IMR-90 (cell line): ENCODE data around the gene CACNB3.

Source experiments
- CEBPB ChIP-seq: IDR thresholded peaks from 2 replicates; pipeline ENCODE4 v1.6.1; 2012; ENCODE audit warnings: low read depth, low read length, improper control_type of control experiment
- FOS ChIP-seq: fragments of 150-350 bp; IDR thresholded peaks from 2 replicates; pipeline ENCODE4 v1.6.1; 2016; ENCODE audit warnings: low read depth, low read length
- MXI1 ChIP-seq: IDR thresholded peaks from 2 replicates; pipeline ENCODE4 v1.6.1; 2012; ENCODE audit warnings: low read depth, mild to moderate bottlenecking, low read length, moderate library complexity, borderline replicate concordance
- NFE2L2 ChIP-seq: fragments of 150-350 bp; IDR thresholded peaks from 2 replicates; pipeline ENCODE4 v1.6.1; 2016; ENCODE audit warnings: low read depth, mild to moderate bottlenecking, low read length
- POLR2A ChIP-seq: IDR thresholded peaks from 2 replicates; pipeline ENCODE4 v1.6.1; 2012; ENCODE audit warnings: mild to moderate bottlenecking, low read depth, low read length
- RAD21 ChIP-seq: IDR thresholded peaks from 2 replicates; pipeline ENCODE4 v1.6.1; 2012; ENCODE audit warnings: low read length, improper control_type of control experiment
- RCOR1 ChIP-seq: IDR thresholded peaks from 2 replicates; pipeline ENCODE4 v1.6.1; 2012; ENCODE audit warnings: mild to moderate bottlenecking, low read length, improper control_type of control experiment; ENCODE audit not compliant: insufficient replicate concordance
- RFX5 ChIP-seq: IDR thresholded peaks from 2 replicates; pipeline ENCODE4 v1.8.0; 2012; ENCODE audit warnings: low read depth, mild to moderate bottlenecking, low read length, moderate library complexity
- SMC3 ChIP-seq: fragments of 150-350 bp; IDR thresholded peaks from 2 replicates; pipeline ENCODE4 v1.6.1; 2016; ENCODE audit warnings: low read depth, mild to moderate bottlenecking, antibody characterized with exemption, low read length, moderate library complexity
- TF ChIP-seq, protein P1 (sequence below): conservative IDR thresholded peaks from 2 replicates; pipeline ENCODE4 v1.5.1; 2012; ENCODE audit warnings: mild to moderate bottlenecking, low read depth, low read length, improper control_type of control experiment

DNA sequence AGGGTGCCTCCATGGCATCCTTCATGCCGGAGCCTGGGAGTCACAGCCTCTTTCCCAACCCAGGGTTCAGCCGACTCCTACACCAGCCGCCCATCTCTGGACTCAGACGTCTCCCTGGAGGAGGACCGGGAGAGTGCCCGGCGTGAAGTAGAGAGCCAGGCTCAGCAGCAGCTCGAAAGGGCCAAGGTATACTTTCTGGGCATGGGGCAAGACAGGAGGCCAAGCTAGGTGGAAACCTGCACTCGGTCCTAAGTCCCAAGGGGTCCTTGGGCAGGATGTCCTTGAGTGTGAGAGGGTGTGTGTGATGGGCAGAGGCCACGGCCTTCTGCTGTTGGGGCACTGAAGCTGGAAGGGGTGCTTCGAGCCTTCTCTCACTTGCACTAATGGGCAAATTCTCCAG lies 5.0 kb downstream of the CACNB3 start:
- TF ChIP-seq SMC3 (no peak), MXI1 (no peak), NFE2L2 (no peak), RCOR1 (no peak), RFX5 (no peak), RAD21 (no peak), FOS (no peak), CEBPB (no peak), POLR2A (no peak)
- TF ChIP-seq, protein P1, sequence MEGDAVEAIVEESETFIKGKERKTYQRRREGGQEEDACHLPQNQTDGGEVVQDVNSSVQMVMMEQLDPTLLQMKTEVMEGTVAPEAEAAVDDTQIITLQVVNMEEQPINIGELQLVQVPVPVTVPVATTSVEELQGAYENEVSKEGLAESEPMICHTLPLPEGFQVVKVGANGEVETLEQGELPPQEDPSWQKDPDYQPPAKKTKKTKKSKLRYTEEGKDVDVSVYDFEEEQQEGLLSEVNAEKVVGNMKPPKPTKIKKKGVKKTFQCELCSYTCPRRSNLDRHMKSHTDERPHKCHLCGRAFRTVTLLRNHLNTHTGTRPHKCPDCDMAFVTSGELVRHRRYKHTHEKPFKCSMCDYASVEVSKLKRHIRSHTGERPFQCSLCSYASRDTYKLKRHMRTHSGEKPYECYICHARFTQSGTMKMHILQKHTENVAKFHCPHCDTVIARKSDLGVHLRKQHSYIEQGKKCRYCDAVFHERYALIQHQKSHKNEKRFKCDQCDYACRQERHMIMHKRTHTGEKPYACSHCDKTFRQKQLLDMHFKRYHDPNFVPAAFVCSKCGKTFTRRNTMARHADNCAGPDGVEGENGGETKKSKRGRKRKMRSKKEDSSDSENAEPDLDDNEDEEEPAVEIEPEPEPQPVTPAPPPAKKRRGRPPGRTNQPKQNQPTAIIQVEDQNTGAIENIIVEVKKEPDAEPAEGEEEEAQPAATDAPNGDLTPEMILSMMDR: no peak
